K562 (cell line): ENCODE data around the gene XPNPEP1. TPM values are rescaled to one million over a fixed set of nuclear protein-coding genes. Genes with fewer than 3 reads are reported as not detected.
A peak's percentile ranks its signal among the peaks of the same experiment; 100 is the strongest.

Source experiments
- ATAC-seq: fragments of 200-7000 bp; cut with Tn5 transposase; 3 replicates; pipeline ENCODE4 v1.9.1; 2020; ENCODE audit warnings: moderate library complexity
- BruUV-seq: library from RNA; stranded (reverse); fragments of 400-500 nt; replicated peaks from 2 replicates; lab custom pipeline; 2021; lab: Mats Ljungman, UMichigan
- CTCF ChIA-PET: fragments of 300-600 bp; formaldehyde crosslinking; extraction: SDS; loops from one replicate; lab custom pipeline; 2021; ENCODE audit warnings: low intra/inter-chr PET ratio; lab: Yijun Ruan, JAX
- POLR2A ChIA-PET: fragments of 300-600, 350-650 bp; sonication (Branson Sonifier 250); formaldehyde crosslinking; extraction: SDS; loops from one replicate; lab custom pipeline; 2021; ENCODE audit warnings: antibody characterized with exemption, inconsistent platforms; lab: Yijun Ruan, JAX
- DNase-seq, 4 experiments: peaks; one replicate each; pipeline versions ENCODE4 v3.0.0 to v3.0.0-alpha.2; 2011 to 2018; ENCODE audit warnings: low spot score in 3 of 4, mixed read lengths in 3 of 4; ENCODE audit errors: extremely low read depth in 1 of 4
- FAIRE-seq: peaks from 2 replicates; lab custom pipeline; 2011; peaks lifted over from hg19 to GRCh38; lab: Jason Lieb, UNC
- H2AFZ ChIP-seq: 2 replicates; pipeline ENCODE4 v1.6.0; 2011; ENCODE audit warnings: low read depth, low read length, control low read depth, inconsistent platforms
- H3K27ac ChIP-seq: fragments of 200-600 bp; 3 replicates; pipeline ENCODE4 v1.8.0; 2011; ENCODE audit warnings: low read depth, mild to moderate bottlenecking, control low read depth, inconsistent platforms, low read length, moderate library complexity, mixed read lengths; ENCODE audit errors: extremely low read depth
- H3K27me3 ChIP-seq, 2 experiments: fragments of 300-600 bp in 1 of 2; 2 replicates in 1 of 2; 3 replicates in 1 of 2; pipeline versions ENCODE4 v1.6.0 to v1.8.0; 2011; ENCODE audit warnings: inconsistent platforms in 2 of 2, low read length in 2 of 2, mild to moderate bottlenecking in 1 of 2, mixed read lengths in 1 of 2, moderate library complexity in 1 of 2; ENCODE audit not compliant: control insufficient read depth in 2 of 2, insufficient read depth in 2 of 2
- H3K36me3 ChIP-seq: fragments of 300-600 bp; 3 replicates; pipeline ENCODE4 v1.8.0; 2011; ENCODE audit warnings: mild to moderate bottlenecking, low read length, inconsistent platforms; ENCODE audit not compliant: control insufficient read depth, insufficient read depth
- H3K4me1 ChIP-seq, 2 experiments: fragments of 200-600 bp in 1 of 2; replicated peaks in 1 of 2; 2 replicates in 1 of 2; 3 replicates in 1 of 2; pipeline versions ENCODE4 v1.5.1 to v1.8.0; 2011; ENCODE audit warnings: inconsistent platforms in 2 of 2, low read length in 2 of 2, mild to moderate bottlenecking in 1 of 2, mixed read lengths in 1 of 2, moderate library complexity in 1 of 2; ENCODE audit not compliant: control insufficient read depth in 2 of 2, insufficient read depth in 2 of 2
- H3K4me2 ChIP-seq: 2 replicates; pipeline ENCODE4 v1.6.1; 2011; ENCODE audit warnings: low read length, control low read depth, inconsistent platforms, mixed read lengths; ENCODE audit not compliant: insufficient read depth
- H3K4me3 ChIP-seq: fragments of 200-600 bp; sonication (generic), shearing (Covaris generic); 2 replicates; pipeline ENCODE4 v1.5.1; 2016; ENCODE audit warnings: control low read depth, inconsistent platforms
- H3K79me2 ChIP-seq: fragments of 200-600 bp; 3 replicates; pipeline ENCODE4 v1.8.0; 2011; ENCODE audit warnings: low read length, inconsistent platforms; ENCODE audit not compliant: control insufficient read depth, insufficient read depth
- H3K9ac ChIP-seq, 2 experiments: 2 replicates each; pipeline versions ENCODE4 v1.6.0 to v1.6.1; 2011; ENCODE audit warnings: low read depth in 2 of 2, low read length in 2 of 2, control low read depth in 1 of 2, inconsistent platforms in 1 of 2, mild to moderate bottlenecking in 1 of 2, mixed read lengths in 1 of 2; ENCODE audit not compliant: insufficient read depth in 1 of 2
- H3K9me1 ChIP-seq: one replicate; pipeline ENCODE4 v1.6.0; 2011; ENCODE audit warnings: inconsistent platforms, mild to moderate bottlenecking, low read length, moderate library complexity; ENCODE audit not compliant: control insufficient read depth, insufficient read depth
- H3K9me3 ChIP-seq: replicated peaks from 2 replicates; pipeline ENCODE4 v1.5.1; 2011; ENCODE audit warnings: low read depth, low read length, inconsistent platforms; ENCODE audit not compliant: control insufficient read depth, insufficient read depth
- H4K20me1 ChIP-seq: replicated peaks from 2 replicates; pipeline ENCODE4 v1.6.1; 2011; ENCODE audit warnings: low read length, inconsistent platforms, mixed read lengths; ENCODE audit not compliant: control insufficient read depth, insufficient read depth
- FOSL1 ChIP-seq: fragments of 200-800 bp; sonication (Bioruptor generic); conservative IDR thresholded peaks from 2 replicates; pipeline ENCODE4 v1.6.1; 2016; ENCODE audit warnings: missing genetic modification characterization, missing compliant biosample characterization
- KDM2B ChIP-seq: fragments of 250-450 bp; sonication (Bioruptor Pico); IDR thresholded peaks from 2 replicates; pipeline ENCODE4 v1.8.0; 2021; ENCODE audit warnings: mild to moderate bottlenecking, moderate library complexity
- ZNF644 ChIP-seq: fragments of 200-800 bp; sonication (Bioruptor generic); IDR thresholded peaks from 2 replicates; pipeline ENCODE4 v1.6.1; 2016; ENCODE audit warnings: low read depth, missing genetic modification characterization, missing compliant biosample characterization
- WGBS: fragments of 100-300 bp; shearing (Covaris generic); methylation state at CpG from one replicate; pipeline ENCODE4 v1.1.6; 2016; ENCODE audit warnings: low coverage, mixed read lengths; ENCODE audit not compliant: insufficient coverage; ENCODE audit errors: missing lambda C conversion rate; 5-methylcytosine and 5-hydroxymethylcytosine counted together
- in situ Hi-C: fragments of 300-500 bp; cut with MboI; formaldehyde crosslinking; loops from 4 replicates; pipeline ENCODE4 v1.15.0; 2018; ENCODE audit warnings: inconsistent platforms, mixed read lengths
- intact Hi-C: fragments of 100-400 bp; cut with micrococcal nuclease; formaldehyde crosslinking; loops from 2 replicates; pipeline ENCODE4 v1.14.2; 2022
- polyA plus RNA-seq, 8 experiments: library from polyadenylated mRNA; depleted of rRNA in 4 of 8; stranded (reverse) in 5 of 8; unstranded in 3 of 8; fragments of >200 nt; fragmentation: Nextera tagmentation in 2 of 8; fragmentation: Illumina TruSeq in 1 of 8; extraction: Ambion mirVana in 2 of 8; extraction: Trizol in 1 of 8; gene quantifications; 2 replicates each; pipeline versions ENCODE4 v1.2.1 to v1.2.3, GENCODE V29; 2011 to 2014; ENCODE audit warnings: inconsistent platforms in 1 of 8, missing spikeins in 1 of 8
- total RNA-seq, 7 experiments: library from RNA; depleted of rRNA in 6 of 7; stranded (reverse); fragments of >200 nt in 6 of 7; fragmentation: Illumina TruSeq in 2 of 7; extraction: Trizol in 2 of 7; gene quantifications; 2 replicates each; pipeline versions ENCODE4 v1.2.1 to v1.2.3, GENCODE V29; 2011 to 2021; ENCODE audit warnings: low replicate concordance in 1 of 7
- TF ChIP-seq, protein P1 (sequence below): fragments of 450-650 bp; formaldehyde crosslinking; IDR thresholded peaks from 2 replicates; pipeline ENCODE4 v1.4.0; 2020; ENCODE audit warnings: mild to moderate bottlenecking, moderate library complexity
- TF ChIP-seq, protein P2 (sequence below): sonication (generic); formaldehyde crosslinking; IDR thresholded peaks from 2 replicates; pipeline ENCODE4 v1.8.0; 2022; ENCODE audit warnings: mild to moderate bottlenecking, missing genetic modification reagents

The XPNPEP1 gene
- total and polyA plus RNA-seq, 9 of the 15 experiments (the other 6 are each of a cell fraction or from before 2014, with no cell fraction given), result 24.2 to 93.5 (median 40.1) TPM

DNA sequence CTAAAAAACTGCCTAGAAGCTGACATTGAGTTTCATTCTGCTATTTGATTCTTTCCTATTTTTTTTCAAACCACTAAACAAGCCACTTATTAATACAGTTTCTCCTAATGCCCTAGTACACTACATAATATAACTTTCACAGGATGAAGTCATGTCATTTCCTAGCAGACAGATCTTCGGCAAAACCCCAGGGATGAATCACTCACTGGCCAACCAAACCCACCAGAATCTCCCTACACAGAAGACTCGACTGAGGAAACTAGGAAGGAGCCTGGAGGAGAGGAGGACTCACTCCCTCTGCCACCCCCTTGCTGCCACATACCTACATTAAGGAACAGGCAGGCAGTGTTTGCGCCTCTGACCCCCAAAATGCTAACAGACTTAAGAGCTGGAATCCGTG, 33.4 kb downstream of the XPNPEP1 start:
- POLR2A ChIA-PET, result no interaction called here
- peak in 1 of 4 experiments; percentile 10 for DNase-seq
- FAIRE-seq, result no peak
- no peak overlapping the region for H3K4me2 ChIP-seq
- intact Hi-C loops (no loop called here), in situ Hi-C loops (loop anchor here (10.0 kb wide), 2 partner anchors 245 to 375 kb away; no protein-coding TSS in a partner anchor)
- H3K9ac ChIP-seq, result peak overlapping the region in 1 of 2 experiments; percentile 36; a peak in 1 of 4 replicates
- no peak; the same call in 2 of the 3 replicates for ATAC-seq
- no TSS peak for BruUV-seq
- no peak overlapping the region for H3K4me3 ChIP-seq
- CTCF ChIA-PET, result no interaction called here
- peaks cover 2 to 23% of the 10 kb centered on the region in 2 experiments; a peak in 3 of 5 replicates for H3K4me1 ChIP-seq
- H3K79me2 ChIP-seq, result no peaks in the 10 kb centered on the region
- no peaks in the 10 kb centered on the region for H3K9me3 ChIP-seq
- no peak overlapping the region for H2AFZ ChIP-seq
- H3K27me3 ChIP-seq, result no peaks in the 10 kb centered on the region
- no peaks in the 10 kb centered on the region for H3K9me1 ChIP-seq
- WGBS, result 42% methylated on average over 2 of the region's 4 CpGs
- TF ChIP-seq FOSL1 (tag), result peak; percentile 59
- TF ChIP-seq, protein P1, sequence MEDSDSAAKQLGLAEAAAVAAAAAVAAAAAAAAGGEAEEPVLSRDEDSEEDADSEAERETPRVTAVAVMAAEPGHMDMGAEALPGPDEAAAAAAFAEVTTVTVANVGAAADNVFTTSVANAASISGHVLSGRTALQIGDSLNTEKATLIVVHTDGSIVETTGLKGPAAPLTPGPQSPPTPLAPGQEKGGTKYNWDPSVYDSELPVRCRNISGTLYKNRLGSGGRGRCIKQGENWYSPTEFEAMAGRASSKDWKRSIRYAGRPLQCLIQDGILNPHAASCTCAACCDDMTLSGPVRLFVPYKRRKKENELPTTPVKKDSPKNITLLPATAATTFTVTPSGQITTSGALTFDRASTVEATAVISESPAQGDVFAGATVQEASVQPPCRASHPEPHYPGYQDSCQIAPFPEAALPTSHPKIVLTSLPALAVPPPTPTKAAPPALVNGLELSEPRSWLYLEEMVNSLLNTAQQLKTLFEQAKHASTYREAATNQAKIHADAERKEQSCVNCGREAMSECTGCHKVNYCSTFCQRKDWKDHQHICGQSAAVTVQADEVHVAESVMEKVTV, result no peak
- H4K20me1 ChIP-seq, result no peaks in the 10 kb centered on the region
- no peak overlapping the region for H3K27ac ChIP-seq
- peaks cover 30% of the 10 kb centered on the region; the same call in 2 of the 3 replicates for H3K36me3 ChIP-seq

DNA sequence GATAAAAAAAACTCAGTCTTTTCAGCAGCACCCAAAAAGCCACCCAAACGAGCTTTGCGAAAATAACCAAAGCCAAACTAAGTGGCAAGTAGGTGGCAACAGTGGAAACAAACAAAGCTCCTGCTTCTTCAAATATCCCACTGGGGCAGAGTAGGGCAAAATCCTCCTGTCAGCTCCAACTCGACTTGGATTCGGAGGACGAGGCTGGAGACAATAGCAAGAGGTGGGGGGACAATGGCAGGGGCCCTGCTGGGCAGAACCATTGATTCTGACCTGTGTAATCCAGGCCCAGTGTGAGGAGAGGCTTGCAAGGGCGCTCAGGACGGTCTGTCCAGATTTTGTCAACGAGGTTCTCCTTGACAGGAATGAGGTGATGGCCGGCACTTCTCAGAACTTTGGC, 35.5 kb downstream of the XPNPEP1 start:
- no peak overlapping the region for H3K4me3 ChIP-seq
- TF ChIP-seq KDM2B (CRISPR knock-in tag) (no peak), ZNF644 (tag) (no peak)
- TF ChIP-seq, protein P2, sequence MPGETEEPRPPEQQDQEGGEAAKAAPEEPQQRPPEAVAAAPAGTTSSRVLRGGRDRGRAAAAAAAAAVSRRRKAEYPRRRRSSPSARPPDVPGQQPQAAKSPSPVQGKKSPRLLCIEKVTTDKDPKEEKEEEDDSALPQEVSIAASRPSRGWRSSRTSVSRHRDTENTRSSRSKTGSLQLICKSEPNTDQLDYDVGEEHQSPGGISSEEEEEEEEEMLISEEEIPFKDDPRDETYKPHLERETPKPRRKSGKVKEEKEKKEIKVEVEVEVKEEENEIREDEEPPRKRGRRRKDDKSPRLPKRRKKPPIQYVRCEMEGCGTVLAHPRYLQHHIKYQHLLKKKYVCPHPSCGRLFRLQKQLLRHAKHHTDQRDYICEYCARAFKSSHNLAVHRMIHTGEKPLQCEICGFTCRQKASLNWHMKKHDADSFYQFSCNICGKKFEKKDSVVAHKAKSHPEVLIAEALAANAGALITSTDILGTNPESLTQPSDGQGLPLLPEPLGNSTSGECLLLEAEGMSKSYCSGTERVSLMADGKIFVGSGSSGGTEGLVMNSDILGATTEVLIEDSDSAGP, result no peak
- TF ChIP-seq, all 486 proteins: peak for 0
- FAIRE-seq (no peak), DNase-seq (no peak), ATAC-seq (no peak)
- Histone ChIP-seq H3K9ac (no peak overlapping the region), H3K27ac (no peak overlapping the region), H4K20me1 (no peaks in the 10 kb centered on the region), H3K9me1 (no peaks in the 10 kb centered on the region), H2AFZ (no peak overlapping the region), H3K9me3 (no peaks in the 10 kb centered on the region), H3K36me3 (peaks cover 39% of the 10 kb centered on the region; the same call in 2 of the 3 replicates), H3K79me2 (no peaks in the 10 kb centered on the region), H3K4me1 (peaks cover 5 to 16% of the 10 kb centered on the region in 2 experiments; a peak in 3 of 5 replicates), H3K27me3 (no peaks in the 10 kb centered on the region), H3K4me2 (no peak overlapping the region)
- ChIA-PET POLR2A (no interaction called here), CTCF (no interaction called here)
- in situ Hi-C loops (loop anchor here (10.0 kb wide), 2 partner anchors 247 to 377 kb away; no protein-coding TSS in a partner anchor), intact Hi-C loops (no loop called here)
- 81% methylated on average over 5 of the region's 9 CpGs for WGBS
- no TSS peak for BruUV-seq
